Stimulated activated CD8-positive, alpha-beta memory T cell treated with anti-CD3 and anti-CD28 coated beads, Interleukin-2, amount 100 ng/mL, for 48 hours (primary cell): ENCODE results near the gene STAM.

Experiments
- DNase-seq, 2 donors: peaks; one replicate each; pipeline ENCODE4 v3.0.0-alpha.2; 2020; ENCODE audit warnings: low read depth in 2 of 2

STAM gene

GRCh38 chr10:17730667-17731066 is 86.7 kb downstream of the STAM start:
- DNase-seq = no peak

DNA sequence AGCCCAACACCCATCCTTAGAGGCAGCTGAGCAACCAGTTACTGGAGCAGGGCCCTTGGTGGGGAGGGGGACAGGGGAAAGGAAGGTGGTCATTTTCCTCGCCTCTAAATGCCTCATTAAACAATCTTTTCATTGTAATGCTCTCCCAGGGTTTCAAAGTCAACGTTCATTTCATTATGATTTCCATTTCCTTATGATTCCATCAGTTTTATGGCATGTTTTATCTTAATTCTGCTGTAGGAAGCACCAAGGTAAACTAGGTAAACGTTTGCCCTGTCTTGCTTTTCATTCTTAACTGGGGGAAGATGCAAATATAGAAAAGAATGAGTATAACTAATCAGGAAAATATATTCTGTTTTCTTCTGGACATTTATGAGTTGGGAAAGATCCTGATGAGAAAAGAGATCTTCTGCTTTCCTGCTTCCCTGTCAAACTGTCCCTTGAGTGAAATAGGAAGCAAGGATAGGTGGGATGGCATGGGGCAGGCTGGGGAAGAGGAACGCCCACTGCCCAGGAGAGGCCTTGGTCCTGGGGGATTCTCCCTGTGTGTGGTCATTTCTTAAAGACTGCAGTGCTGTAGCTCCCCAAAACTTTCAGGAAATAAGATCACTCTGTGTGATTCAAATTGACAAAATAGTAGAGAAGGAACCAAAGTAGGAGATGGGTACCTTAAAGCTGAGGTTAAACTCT is 87.5 kb downstream of the STAM start:
- no peak for DNase-seq

DNA sequence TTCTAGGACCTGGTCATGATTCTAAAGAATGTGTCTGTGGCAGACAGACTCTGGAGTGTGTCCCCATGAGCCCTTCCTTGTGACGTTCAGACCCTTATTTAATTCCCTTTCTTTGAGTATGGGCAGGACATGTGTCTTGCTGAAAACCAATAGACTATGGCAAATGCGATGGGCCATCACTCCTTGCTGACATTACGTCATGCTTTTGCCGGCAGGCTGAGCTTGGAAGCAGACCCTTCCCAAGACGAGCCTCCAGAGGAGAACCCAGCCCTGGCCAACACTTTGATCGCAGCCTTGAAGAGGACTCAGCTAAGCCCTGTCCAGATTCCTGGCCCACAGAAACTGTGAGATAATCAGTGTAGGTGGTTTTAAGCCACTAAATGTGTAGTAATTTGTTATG is 89.7 kb downstream of the STAM start:
- no peak for DNase-seq

DNA sequence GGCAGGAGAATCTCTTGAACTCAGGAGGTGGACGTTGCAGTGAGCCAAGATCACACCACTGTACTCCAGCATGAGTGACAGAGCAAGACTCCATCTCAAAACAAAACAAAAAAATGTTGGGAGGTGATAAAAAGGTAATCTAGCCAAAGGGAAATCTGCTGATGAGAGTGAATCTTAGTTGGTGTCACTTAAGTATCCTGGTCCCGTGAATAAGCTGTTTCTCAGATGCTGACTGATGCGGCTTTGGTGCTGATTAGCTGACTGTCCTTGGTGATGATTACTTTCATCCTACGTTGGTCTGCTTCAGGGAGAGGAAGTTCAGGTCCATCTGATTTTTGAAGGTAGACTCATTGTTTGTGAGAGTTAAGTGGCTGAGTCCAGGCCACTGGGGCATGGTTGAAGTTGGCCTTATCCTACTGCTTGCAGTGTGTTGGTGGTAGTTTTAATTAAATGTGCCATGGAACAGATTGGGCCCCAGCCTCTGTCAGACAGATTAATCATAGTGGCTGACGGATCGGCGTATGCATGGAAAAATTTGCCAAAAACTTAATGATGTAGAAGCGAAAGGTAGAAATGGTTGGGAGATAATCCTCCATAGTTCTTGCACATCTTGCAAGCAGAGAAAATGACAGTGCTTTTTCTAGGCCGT is 90.6 kb downstream of the STAM start:
- DNase-seq = no peak

DNA sequence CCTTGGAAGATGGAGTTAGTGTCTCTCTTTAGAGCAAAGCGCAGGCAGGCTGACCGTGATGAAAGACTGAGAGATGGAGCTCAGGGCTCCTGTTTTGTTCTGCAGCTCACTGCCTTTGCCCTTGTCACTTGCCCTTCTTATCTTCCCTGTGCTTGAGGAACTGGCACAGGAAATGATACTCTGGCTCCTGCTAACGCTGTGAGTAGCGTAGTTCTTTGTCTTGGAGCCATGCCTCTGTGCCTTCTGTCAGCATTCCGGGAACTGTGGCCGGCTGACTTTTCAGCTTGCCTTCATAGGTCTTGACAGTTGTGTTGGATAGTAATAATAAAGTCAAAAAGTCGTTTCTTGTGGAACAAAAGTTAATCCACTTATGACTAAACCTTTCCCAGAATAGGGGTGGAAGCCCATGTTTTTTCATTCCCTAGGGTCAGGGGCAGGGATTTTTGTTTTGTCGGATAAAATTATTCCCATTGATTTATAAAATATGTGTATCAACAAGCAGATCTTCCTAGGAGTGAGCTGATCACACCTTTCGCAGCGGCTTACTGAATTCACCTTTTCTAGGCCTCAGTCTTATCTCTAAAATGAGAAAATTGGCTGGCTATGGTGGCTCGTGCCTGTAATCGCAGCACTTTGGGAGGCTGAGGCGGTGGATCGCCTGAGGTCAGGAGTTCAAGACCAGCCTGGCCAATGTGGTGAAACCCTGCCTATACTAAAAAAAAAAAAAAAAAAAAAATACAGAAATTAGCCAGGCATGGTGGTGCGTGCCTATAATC is 91.4 kb downstream of the STAM start:
- no peak for DNase-seq

GRCh38 chr10:17736223-17736622 is 92.3 kb downstream of the STAM start:
- no peak for DNase-seq

GRCh38 chr10:17737027-17737965 is 93.3 kb downstream of the STAM start:
- DNase-seq = no peak

DNA sequence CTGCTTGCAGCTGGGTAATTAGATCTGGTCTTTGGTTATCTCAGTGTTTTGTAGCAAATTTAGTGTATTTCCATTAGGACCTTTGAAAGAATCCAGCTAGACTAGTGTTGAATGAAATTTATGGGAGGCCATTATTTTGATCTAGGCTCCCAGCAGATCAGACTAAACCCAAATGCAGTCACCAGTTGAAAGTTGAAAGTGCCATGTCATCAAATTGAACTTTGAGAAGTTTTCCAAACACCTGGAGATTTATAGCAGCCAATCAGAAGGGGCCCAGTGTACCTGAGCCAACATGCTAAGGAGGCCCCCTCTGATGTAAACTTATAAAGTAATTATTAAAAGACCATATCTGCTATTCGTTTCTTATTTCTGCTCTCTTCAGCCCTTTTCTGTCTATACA is 96.7 kb downstream of the STAM start:
- no peak for DNase-seq

- peak; percentile 38 to 64 for DNase-seq
These were observed 99.0 kb downstream of the STAM start for GRCh38 chr10:17742918-17743317.

DNA sequence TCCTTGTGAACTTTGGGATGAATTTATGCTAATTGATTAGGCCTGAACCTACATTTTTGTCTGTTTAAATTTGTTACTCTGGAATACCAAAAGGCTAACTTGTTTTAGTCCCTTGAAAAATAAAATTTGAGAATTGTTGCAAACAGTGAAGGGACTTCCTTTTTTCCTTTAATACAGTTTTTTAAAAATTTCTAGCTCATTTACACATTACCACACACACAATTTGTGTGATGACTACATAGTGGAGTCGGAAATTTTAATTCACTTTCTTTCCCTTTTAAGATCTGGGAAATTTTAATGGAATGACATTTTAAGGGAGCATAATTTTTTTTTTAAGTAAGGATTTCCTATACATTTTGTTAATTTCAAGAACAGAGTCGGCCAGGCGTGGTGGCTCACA is 99.5 kb downstream of the STAM start:
- no peak for DNase-seq

DNA sequence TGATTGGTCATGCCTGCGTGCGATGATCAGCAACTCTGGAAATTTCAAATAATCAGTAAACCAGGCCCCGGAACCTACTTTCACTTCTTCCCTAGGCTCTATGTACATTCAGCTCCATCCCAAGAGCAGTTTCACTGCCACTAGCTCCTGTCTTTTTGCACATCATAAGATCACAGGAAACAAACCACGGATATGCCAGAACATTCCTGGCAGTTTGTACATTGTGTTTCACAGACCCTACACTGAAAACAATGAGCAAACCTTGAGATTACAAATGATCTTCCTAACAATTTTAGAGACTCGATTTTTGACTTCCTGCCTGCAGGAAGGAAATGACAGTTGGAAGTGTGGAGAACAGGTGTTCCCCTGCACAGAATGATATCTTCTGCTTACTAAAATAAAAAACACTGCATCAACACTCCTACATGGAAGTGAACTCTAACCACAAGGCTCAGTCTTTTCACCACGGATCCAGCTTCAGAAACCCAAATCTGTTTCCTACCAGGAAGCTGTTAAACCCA is 100.5 kb downstream of the STAM start:
- no peak for DNase-seq

DNA sequence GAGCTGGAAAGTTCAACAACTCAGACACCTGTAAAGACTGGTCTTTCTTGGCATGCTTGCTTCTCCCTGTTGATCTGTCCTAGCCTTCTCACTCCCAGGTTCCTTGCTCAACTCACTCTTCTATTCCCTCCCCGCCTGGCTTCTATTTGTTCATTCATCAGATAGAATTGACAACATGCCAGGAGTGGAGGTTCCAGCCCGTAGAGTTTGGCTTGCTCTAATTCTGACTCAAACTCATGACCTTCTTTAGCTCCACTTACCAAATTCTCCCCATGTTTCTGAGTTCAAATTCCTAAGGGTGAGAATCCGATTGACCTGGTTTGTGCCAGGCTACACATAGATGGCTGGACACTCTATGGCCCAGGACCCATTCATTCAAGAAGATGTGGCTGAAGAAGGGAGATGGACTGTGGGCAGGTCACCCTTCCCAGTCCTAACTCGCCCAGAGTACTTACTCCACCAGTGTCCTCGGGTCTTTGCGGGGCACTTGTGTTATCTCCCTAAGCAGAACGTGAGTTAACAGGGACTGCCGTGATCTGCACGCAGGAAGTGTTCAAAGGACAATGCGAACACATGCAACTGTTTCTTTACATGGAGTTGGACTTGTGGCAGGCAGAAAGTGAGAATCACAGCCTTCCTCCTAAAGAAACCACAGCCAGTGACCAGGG is 104.1 kb downstream of the STAM start:
- DNase-seq = no peak

DNA sequence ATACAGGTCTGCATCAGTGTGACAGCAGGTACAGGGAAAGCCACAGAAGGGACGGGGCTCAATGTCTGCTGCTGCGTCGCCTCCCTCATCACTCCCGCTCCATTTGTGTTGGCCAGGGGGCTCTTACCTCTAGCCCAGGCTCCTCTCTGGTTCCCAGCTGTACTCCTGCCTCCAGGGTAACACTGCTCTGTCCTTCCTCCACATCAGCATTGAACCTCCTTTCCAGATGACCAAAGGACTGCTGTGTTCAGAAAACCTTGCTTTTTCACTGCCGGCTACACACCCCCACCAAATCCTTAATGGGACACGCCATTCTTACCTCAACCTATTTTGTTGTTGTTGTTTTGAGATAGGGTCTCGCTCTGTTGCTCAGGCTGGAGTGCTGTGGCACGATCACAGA is 105.9 kb downstream of the STAM start:
- DNase-seq = no peak

- no peak for DNase-seq
These were observed 108.0 kb downstream of the STAM start, which contains the start of gene TMEM236 for GRCh38 chr10:17751781-17752445. Gene TMEM236, plus strand, starts transcription at chr10:17752201. Its CDS starts 95 bp downstream, at chr10:17752296.

DNA sequence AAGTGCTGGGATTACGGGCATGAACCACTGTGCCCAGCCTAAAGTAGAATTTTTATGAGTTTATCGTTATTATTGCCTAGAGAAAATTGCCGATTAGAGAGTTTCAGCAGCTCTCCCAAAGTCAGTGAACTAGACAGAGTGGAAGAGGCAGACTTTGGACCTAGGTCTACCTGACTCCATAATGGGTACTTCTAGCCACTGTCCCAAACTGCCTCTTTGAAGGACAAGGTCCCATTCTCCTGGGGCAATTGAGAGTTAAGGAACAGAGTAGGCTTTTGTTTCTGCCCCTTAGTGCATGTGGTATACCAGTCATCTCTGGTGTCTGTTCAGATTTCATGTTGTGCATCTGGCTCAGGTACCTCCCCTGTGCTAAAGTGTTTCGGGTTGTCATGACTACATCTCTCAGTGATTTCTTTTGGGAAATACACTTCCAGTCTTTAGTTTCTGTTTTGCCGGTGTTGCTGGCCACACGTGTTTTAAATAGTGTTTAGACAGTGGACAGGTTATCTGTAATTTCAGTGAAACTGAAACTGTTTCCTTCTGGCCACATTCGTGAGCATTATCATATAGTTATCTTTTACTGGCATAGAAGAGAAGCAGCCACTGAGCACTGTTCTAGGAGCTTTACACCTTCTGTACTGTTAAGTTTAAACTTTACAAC is 112.7 kb downstream of the STAM start:
- DNase-seq = no peak

DNA sequence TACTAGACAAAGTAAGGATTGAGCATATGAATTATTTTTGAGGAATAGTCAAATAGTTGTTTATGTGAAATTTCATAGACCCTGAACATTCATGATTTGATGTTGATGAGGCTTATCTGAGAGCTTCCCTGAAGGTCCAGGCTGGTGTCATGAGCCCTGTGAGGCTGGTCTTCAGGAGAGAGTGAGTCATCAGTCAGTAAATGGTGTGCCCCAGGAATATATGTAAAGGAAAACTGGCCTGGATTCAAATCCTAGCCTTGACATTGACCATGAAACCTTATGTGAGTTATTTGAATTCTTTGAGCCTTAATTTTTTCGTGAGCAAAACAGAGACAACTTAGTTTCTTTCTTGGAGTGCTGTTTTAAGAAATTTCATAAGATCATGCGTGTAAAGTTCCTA is 114.2 kb downstream of the STAM start:
- no peak for DNase-seq

GRCh38 chr10:17758896-17759295 is 114.9 kb downstream of the STAM start:
- no peak for DNase-seq

GRCh38 chr10:17764142-17764541 is 120.2 kb downstream of the STAM start:
- no peak for DNase-seq

GRCh38 chr10:17765602-17766001 is 121.7 kb downstream of the STAM start:
- no peak for DNase-seq
